Effector memory CD4-positive, alpha-beta T cell (primary cell): Measurements from ENCODE around the gene CCNF.

Source experiments
- DNase-seq, 3 donors: peaks; one replicate each; pipeline ENCODE4 v3.0.0-alpha.2; 2020
- H3K27ac ChIP-seq: 2 replicates; pipeline ENCODE4 v1.7.0; 2013; ENCODE audit warnings: mild to moderate bottlenecking, low read length, moderate library complexity; ENCODE audit not compliant: insufficient read depth, poor library complexity, severe bottlenecking
- H3K27me3 ChIP-seq: replicated peaks from 2 replicates; pipeline ENCODE4 v1.7.0; 2013; ENCODE audit warnings: mild to moderate bottlenecking, low read length; ENCODE audit not compliant: insufficient read depth, control insufficient read depth, poor library complexity, severe bottlenecking
- H3K36me3 ChIP-seq: 2 replicates; pipeline ENCODE4 v1.7.0; 2013; ENCODE audit warnings: mild to moderate bottlenecking, low read length, moderate library complexity; ENCODE audit not compliant: control insufficient read depth, insufficient read depth
- H3K4me1 ChIP-seq: 2 replicates; pipeline ENCODE4 v1.7.0; 2013; ENCODE audit warnings: low read length, mild to moderate bottlenecking; ENCODE audit not compliant: control insufficient read depth, insufficient read depth, poor library complexity, severe bottlenecking
- H3K4me3 ChIP-seq: 2 replicates; pipeline ENCODE4 v1.7.0; 2013; ENCODE audit warnings: low read length, low read depth, mild to moderate bottlenecking; ENCODE audit not compliant: insufficient read depth, poor library complexity, severe bottlenecking
- H3K9me3 ChIP-seq: 2 replicates; pipeline ENCODE4 v1.7.0; 2013; ENCODE audit warnings: mild to moderate bottlenecking, low read length, moderate library complexity; ENCODE audit not compliant: control insufficient read depth

Gene CCNF

DNA sequence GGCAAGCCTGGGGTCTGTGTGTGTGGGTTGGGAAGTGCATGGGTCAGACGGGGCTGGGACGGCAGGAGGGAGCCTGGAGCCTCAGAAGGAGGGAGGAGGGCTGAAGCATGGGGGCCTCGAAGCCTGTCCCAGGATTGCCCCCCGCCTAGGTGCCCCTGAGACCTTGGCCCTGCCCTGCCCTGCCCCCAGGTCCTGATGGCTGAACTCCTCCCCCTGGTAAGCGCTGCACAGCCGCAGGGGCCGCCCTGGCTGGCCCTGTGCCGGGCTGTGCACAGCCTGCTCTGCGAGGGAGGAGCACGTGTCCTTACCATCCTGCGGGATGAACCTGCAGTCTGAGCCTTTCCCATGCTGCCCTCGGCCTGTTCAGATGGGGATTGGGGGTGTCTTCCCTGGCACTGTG, 35.1 kb downstream of the CCNF start:
- H3K27ac ChIP-seq: no peak overlapping the region
- peaks cover 13% of the 10 kb centered on the region for H3K27me3 ChIP-seq
- H3K36me3 ChIP-seq: no peaks in the 10 kb centered on the region
- H3K4me3 ChIP-seq: no peak overlapping the region
- no peak for DNase-seq
- H3K9me3 ChIP-seq: no peaks in the 10 kb centered on the region
- peaks cover 24% of the 10 kb centered on the region for H3K4me1 ChIP-seq

DNA sequence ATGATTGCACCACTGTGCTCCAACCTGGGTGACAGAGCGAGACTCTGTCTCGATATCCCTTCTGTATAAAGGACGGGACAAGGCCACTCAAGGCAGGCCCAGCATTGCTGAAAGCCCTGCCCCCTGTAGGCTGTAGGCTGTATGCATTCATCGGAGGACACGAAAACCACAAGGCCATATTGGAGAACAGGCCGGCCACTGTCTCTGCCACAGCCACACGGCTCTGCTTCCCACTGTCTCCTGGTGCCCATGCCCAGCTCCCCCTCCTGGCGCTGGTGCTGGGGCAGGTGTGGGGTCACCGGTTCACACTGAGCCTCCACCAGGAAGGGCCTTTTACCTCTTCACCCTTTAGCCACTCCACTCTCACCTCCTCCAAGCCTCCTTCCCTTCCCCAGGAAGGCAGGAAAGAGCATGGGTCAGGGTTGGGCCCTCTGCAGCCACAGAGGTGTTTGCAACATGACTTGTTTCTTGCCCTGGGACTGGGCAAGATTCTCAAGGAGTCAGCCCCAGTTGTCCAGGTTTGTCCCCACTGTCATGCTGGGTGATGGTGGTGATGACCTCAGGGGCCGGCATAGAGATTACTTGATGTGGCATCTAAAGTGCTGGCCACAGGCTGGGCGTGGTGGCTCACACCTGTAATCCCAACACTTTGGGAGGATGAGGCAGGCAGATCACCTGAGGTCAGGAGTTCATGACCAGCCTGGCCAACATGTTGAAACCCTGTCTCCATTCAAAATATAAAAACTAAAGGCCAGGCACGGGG, 36.6 kb downstream of the CCNF start:
- Histone ChIP-seq H3K36me3 (no peaks in the 10 kb centered on the region), H3K27ac (no peak overlapping the region), H3K4me3 (no peak overlapping the region), H3K27me3 (peaks cover 27% of the 10 kb centered on the region), H3K4me1 (peaks cover 15% of the 10 kb centered on the region), H3K9me3 (no peaks in the 10 kb centered on the region)
- no peak for DNase-seq

DNA sequence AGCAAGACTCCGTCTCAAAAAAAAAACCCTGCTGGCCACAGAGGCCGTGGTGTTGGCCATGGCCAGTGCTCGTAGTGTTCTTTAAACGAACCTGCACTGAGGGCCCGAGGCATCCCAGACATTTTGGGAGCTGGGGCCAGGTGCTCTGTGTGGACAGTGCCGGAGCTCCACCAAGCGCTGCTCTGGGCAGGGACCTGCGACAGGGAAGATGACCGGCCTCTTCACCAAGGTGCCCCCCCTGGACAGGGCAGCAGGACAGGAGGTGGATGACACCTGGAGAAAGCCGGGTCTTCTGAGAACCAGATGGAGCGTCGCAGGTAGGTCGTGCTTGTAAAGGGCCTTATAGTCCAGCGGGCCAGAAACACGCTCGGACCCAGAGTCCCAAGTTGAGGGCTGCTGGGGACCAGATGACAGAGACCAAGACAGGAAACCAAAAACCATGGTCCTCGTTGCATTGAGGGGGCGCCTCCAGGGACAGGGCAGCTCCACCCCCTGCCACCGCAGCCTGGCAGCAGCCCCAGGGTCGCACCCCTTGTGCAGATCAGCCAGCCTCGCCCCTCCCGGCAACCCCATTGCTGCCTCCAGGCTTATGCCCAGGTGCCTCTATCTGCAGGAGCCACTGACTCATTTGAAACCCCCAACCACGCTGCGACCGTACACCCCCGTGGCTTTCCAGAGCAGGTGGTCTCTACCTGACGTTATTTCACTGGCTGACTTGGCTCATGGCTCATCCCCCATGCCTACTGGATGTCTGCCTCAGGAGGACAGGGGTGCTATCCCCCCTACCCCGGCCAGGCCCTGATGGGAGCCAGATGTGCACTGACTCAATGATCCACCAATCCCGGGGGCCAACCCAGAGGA, 37.6 kb downstream of the CCNF start:
- Histone ChIP-seq H3K9me3 (no peaks in the 10 kb centered on the region), H3K4me1 (peaks cover 25% of the 10 kb centered on the region), H3K36me3 (no peaks in the 10 kb centered on the region), H3K27me3 (peaks cover 37% of the 10 kb centered on the region), H3K4me3 (no peak overlapping the region), H3K27ac (no peak overlapping the region)
- no peak for DNase-seq

DNA sequence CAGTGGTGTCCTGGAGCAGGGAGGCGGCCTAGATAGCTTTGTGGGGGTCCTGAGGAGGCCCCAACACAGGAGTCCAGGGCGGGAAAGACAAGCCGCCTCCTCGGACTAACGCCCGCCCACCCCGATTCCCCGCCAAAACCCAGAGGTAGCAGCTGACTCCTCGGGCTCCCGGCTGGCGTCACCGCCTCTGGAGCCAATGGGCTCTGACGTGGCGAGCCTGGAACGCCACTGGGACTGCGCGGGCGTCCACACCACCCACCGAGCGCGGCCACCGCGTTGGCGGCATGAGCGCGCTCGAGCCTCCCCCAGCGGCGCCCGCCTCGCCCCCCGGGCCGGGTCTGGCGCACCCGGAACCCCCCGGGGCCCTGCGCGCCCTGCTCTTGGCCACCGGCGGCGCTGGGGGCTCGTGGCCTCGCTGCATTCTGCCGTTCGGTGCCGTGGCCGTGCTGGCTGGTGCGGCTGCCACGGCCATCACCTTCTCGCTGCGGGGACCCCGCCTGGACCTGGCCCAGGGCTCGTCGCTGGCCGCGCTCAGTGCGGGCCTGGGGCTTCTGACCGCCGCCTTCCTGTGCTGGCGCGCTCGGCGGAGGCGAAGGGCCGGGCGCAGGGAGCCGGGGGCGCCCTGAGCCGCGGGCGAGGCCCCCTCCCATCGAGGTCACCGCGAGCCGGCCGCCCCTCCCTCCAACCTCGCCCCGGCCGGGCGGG, 38.4 kb downstream of the CCNF start:
- peaks cover 28% of the 10 kb centered on the region for H3K4me1 ChIP-seq
- DNase-seq: no peak
- H3K36me3 ChIP-seq: no peaks in the 10 kb centered on the region
- peaks cover 45% of the 10 kb centered on the region for H3K27me3 ChIP-seq
- H3K27ac ChIP-seq: no peak overlapping the region
- no peaks in the 10 kb centered on the region for H3K9me3 ChIP-seq
- no peak overlapping the region for H3K4me3 ChIP-seq

DNA sequence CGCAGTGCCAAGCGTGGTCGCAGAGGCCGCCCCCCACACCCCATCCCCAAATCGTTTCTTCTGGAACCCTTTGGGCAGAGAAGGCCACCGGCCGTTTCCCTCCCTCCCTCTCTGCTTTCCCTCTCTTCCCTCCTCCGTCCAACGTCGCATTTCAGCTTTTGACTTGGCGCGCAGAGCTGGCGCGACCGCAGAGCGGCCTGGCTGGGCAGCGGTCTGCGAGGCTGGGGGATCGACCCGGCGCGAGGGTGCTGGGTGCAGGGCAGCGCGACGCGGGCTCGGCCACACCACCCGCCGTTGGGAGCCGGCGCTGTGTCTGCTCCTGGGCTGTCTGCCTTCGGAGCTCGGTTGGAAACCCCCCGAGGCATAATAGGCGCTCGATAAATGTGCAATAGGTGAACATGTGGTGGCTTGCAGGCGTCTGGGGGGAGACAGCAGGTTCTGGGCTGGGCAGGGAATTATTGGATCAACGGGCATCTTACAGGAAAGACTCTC, 39.0 kb downstream of the CCNF start:
- peaks cover 47% of the 10 kb centered on the region for H3K27me3 ChIP-seq
- no peak overlapping the region for H3K27ac ChIP-seq
- peaks cover 30% of the 10 kb centered on the region for H3K4me1 ChIP-seq
- H3K4me3 ChIP-seq: no peak overlapping the region
- H3K36me3 ChIP-seq: no peaks in the 10 kb centered on the region
- H3K9me3 ChIP-seq: no peaks in the 10 kb centered on the region
- no peak for DNase-seq

DNA sequence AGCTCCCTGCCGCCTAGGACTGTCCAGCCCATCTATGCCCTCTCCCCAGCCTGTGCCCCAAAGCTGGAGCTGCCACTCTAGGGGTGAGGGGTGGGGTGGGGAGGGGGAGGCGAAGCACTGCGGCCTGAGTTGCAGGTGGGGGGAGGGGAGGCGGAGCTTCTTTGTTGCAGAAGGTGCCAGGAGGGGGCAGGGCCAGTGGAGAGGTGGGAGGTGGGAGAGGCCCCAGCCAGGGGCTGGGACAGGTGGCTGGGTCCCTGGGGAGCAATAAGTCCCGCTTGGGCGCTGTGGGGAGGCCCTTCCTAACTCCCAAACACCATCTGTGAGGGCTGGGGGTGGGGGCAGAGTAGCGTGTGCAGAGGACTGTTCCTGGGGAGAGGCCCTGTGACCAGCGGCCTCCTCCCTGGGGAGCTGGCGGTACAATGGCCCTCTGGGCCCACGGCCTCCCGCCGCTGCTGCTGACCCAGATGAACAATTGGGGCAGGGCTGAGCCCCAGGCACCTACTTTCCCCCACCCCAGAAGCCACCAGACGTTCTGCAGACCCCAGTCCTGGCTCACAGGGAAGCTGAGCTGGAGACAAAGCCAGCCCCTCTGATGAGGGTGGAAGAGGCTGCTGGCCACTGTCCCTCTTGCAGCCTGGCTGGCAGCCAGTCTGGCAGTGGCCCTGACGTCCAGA, 39.6 kb downstream of the CCNF start:
- Histone ChIP-seq H3K4me3 (no peak overlapping the region), H3K27me3 (peaks cover 47% of the 10 kb centered on the region), H3K27ac (no peak overlapping the region), H3K9me3 (no peaks in the 10 kb centered on the region), H3K36me3 (no peaks in the 10 kb centered on the region), H3K4me1 (peaks cover 34% of the 10 kb centered on the region)
- DNase-seq: no peak

DNA sequence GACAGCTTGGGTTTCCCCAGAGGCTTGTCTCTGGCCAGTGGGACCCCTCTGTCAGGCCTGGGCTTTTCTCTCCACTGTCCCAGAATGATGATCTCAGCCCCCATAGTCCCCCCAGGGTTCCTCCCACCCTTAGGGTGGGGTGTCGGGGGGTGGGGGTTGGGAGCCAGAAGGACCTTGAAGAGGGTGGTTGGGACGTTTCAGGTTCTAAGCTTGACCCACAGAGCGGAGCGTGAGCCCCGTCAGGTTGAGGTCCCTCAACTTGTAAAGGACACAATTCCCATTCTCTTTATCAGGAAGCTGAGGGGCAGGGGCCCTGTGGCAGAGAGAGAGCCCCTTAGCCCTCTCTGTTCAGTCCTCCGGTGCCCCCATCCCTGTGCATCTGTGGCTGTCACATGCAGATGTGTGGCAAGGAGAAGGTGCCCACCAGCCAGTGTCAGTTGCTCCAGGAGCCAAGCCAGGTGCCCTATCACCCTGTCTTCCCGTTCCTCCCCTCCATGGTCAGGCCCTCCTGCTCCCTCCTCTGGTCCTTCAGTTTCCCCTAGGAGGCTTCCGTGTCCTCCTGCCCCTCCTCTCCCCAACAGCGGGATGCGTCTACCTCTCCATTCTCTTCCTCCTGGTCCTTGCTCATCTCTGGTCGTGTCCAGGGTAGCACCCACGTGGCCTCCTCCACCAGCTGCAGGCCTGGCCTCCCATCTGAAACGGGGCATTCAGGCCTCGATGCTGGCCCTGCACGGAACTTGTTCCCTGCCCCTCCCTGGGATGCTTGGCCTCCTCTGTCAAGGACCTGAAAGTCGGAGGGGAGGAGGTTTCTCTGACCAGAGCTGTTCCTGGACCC, 40.4 kb downstream of the CCNF start:
- no peak for DNase-seq
- Histone ChIP-seq H3K27me3 (peaks cover 47% of the 10 kb centered on the region), H3K36me3 (no peaks in the 10 kb centered on the region), H3K9me3 (no peaks in the 10 kb centered on the region), H3K4me3 (no peak overlapping the region), H3K4me1 (peaks cover 38% of the 10 kb centered on the region), H3K27ac (no peak overlapping the region)

DNA sequence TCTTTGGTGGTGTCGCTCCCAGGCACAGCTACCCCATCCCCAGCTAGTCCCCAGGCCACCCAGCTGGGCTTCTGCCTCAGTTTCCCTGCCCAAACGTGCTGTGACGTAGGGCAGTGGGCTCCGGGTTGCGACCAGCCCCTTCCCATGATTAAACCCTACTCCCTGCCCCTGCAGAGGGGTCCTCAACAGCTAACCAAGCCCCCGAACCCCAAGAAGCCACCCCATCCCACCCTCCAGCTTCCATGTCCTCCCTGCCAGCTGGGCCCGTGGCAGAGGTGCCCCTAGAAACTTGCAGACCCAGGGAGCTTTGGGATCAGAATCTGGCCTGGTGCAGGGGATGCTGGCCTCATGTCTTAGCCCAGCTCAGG, 41.0 kb downstream of the CCNF start:
- no peak overlapping the region for H3K27ac ChIP-seq
- H3K36me3 ChIP-seq: no peaks in the 10 kb centered on the region
- peaks cover 38% of the 10 kb centered on the region for H3K4me1 ChIP-seq
- H3K4me3 ChIP-seq: no peak overlapping the region
- no peak for DNase-seq
- no peaks in the 10 kb centered on the region for H3K9me3 ChIP-seq
- H3K27me3 ChIP-seq: peaks cover 47% of the 10 kb centered on the region

DNA sequence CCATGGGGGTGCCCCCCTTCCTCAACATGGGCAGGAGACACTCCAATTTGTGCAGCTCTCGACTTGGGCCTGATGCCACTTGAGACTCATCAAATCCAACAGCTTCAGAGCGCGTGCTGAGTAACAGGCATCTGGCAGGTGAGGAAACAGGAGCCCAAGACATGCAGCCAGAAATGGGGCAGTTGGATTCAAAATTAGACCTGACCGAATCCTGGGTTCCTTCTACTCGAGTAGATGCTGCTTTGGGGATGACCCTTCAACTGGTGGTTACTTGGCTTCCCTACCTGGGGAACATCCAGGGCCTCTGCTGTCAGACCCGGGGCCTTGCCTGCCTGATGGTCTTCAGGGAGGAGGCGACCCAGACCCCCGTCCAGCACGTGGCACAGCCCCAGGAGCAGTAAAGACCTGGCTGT, 41.4 kb downstream of the CCNF start:
- H3K9me3 ChIP-seq: no peaks in the 10 kb centered on the region
- H3K4me3 ChIP-seq: no peak overlapping the region
- peaks cover 47% of the 10 kb centered on the region for H3K27me3 ChIP-seq
- peaks cover 41% of the 10 kb centered on the region for H3K4me1 ChIP-seq
- H3K27ac ChIP-seq: no peak overlapping the region
- no peak for DNase-seq
- no peaks in the 10 kb centered on the region for H3K36me3 ChIP-seq
